Activated CD4-positive, alpha-beta T cell treated with anti-CD3 and anti-CD28 coated beads, Interleukin-2, amount 50 U/mL, for 24 hours (primary cell): ENCODE data around the gene PLA2G4A.
"Not testable (repeated sequence)": the region's sequence is repeated elsewhere in the genome, so short reads cannot be mapped to it uniquely, and the experiment has no call there.

Source experiments
- DNase-seq, 2 donors: peaks; one replicate each; pipeline ENCODE4 v3.0.0-alpha.2; 2020; ENCODE audit warnings: low read depth in 1 of 2, low spot score in 1 of 2

Gene PLA2G4A

GRCh38 chr1:186917106-186917786, 88.5 kb downstream of the PLA2G4A start:
- not testable (repeated sequence) for DNase-seq

GRCh38 chr1:186921386-186921785, 92.6 kb downstream of the PLA2G4A start:
- DNase-seq: not testable (repeated sequence)

- DNase-seq: not testable (repeated sequence)
Measured at GRCh38 chr1:186922814-186923213, 94.1 kb downstream of the PLA2G4A start.

GRCh38 chr1:186923486-186923885, 94.7 kb downstream of the PLA2G4A start:
- no peak for DNase-seq

GRCh38 chr1:186925881-186926669, 97.3 kb downstream of the PLA2G4A start:
- no peak for DNase-seq

GRCh38 chr1:186927884-186928283, 99.1 kb downstream of the PLA2G4A start:
- DNase-seq: no peak

- DNase-seq: no peak
Measured at GRCh38 chr1:186930238-186930637, 101.5 kb downstream of the PLA2G4A start.

- DNase-seq: no peak
Measured at GRCh38 chr1:186937016-186937670, 108.4 kb downstream of the PLA2G4A start.

GRCh38 chr1:186943891-186944686, 115.3 kb downstream of the PLA2G4A start:
- no peak for DNase-seq

- DNase-seq: no peak
Measured at GRCh38 chr1:186945146-186945545, 116.4 kb downstream of the PLA2G4A start.

GRCh38 chr1:186948535-186948934, 119.8 kb downstream of the PLA2G4A start:
- DNase-seq: no peak

- DNase-seq: no peak
Measured at GRCh38 chr1:186949173-186949572, 120.4 kb downstream of the PLA2G4A start.

- DNase-seq: no peak
Measured at GRCh38 chr1:186950547-186950946, 121.8 kb downstream of the PLA2G4A start.

- no peak for DNase-seq
Measured at GRCh38 chr1:186953876-186954275, 125.1 kb downstream of the PLA2G4A start.

GRCh38 chr1:186957314-186957713, 128.6 kb downstream of the PLA2G4A start:
- DNase-seq: no peak

- no peak for DNase-seq
Measured at GRCh38 chr1:186958520-186958919, 129.8 kb downstream of the PLA2G4A start.

- DNase-seq: no peak
Measured at GRCh38 chr1:186960861-186961260, 132.1 kb downstream of the PLA2G4A start.

GRCh38 chr1:186965847-186966246, 137.1 kb downstream of the PLA2G4A start:
- DNase-seq: no peak

GRCh38 chr1:186966456-186966855, 137.7 kb downstream of the PLA2G4A start:
- no peak for DNase-seq

GRCh38 chr1:186967656-186968394, 139.1 kb downstream of the PLA2G4A start:
- DNase-seq: no peak
